ENCODE results near the gene HMGCLL1.

The HMGCLL1 gene

GRCh38 chr6:55511122-55511800, 67.7 kb downstream of the HMGCLL1 start:
- H3K4me2 ChIP-seq (ENCODE audit: low read depth, low read length, poor library complexity, severe bottlenecking), result no peak overlapping the region
- H2AFZ ChIP-seq (ENCODE audit: low read length), result no peak overlapping the region
- H4K20me1 ChIP-seq (ENCODE audit: insufficient read depth, low read length, poor library complexity, severe bottlenecking), result no peaks in the 10 kb centered on the region

GRCh38 chr6:55499591-55499990, 79.4 kb downstream of the HMGCLL1 start:
- Histone ChIP-seq H4K20me1 (ENCODE audit: insufficient read depth, low read length, poor library complexity, severe bottlenecking) (no peaks in the 10 kb centered on the region), H3K4me2 (ENCODE audit: low read depth, low read length, poor library complexity, severe bottlenecking) (no peak overlapping the region), H3K9me3 (ENCODE audit: insufficient read depth, low read depth, low read length) (no peaks in the 10 kb centered on the region), H3K27me3 (ENCODE audit: insufficient read depth, low read length, poor library complexity, severe bottlenecking) (no peaks in the 10 kb centered on the region), H2AFZ (ENCODE audit: low read length) (no peak overlapping the region), H3K9ac (ENCODE audit: low read depth, low read length, poor library complexity, severe bottlenecking) (no peak overlapping the region), H3K9me2 (replicated peaks; ENCODE audit: low read depth, low read length) (no peaks in the 10 kb centered on the region), H3K4me3 (ENCODE audit: low read length, poor library complexity, severe bottlenecking) (no peak overlapping the region), H3K79me2 (ENCODE audit: insufficient read depth, low read length) (no peaks in the 10 kb centered on the region), H3F3A (ENCODE audit: low read depth) (no peaks in the 10 kb centered on the region), H3K36me3 (ENCODE audit: insufficient read depth, low read length) (no peaks in the 10 kb centered on the region), H3K4me1 (ENCODE audit: insufficient read depth, low read length, poor library complexity, severe bottlenecking) (no peaks in the 10 kb centered on the region)
- TF ChIP-seq CTCF (conservative IDR thresholded peaks at IDR 0.05; ENCODE audit: low read length) (no peak), EZH2phosphoT487 (IDR thresholded peaks at IDR 0.05; ENCODE audit: borderline replicate concordance) (no peak)

More at GRCh38 chr6:55511122-55511800, 67.7 kb downstream of the HMGCLL1 start:
- H3K9me3 ChIP-seq (ENCODE audit: insufficient read depth, low read depth, low read length), result no peaks in the 10 kb centered on the region
- TF ChIP-seq EZH2phosphoT487 (IDR thresholded peaks at IDR 0.05; ENCODE audit: borderline replicate concordance) (no peak), CTCF (conservative IDR thresholded peaks at IDR 0.05; ENCODE audit: low read length) (no peak)
- H3K79me2 ChIP-seq (ENCODE audit: insufficient read depth, low read length), result no peaks in the 10 kb centered on the region
- H3K9me2 ChIP-seq (replicated peaks; ENCODE audit: low read depth, low read length), result no peaks in the 10 kb centered on the region
- peaks cover 4% of the 10 kb centered on the region for H3K27me3 ChIP-seq (ENCODE audit: insufficient read depth, low read length, poor library complexity, severe bottlenecking)
- H3K4me3 ChIP-seq (ENCODE audit: low read length, poor library complexity, severe bottlenecking), result no peak overlapping the region
- H3K36me3 ChIP-seq (ENCODE audit: insufficient read depth, low read length), result no peaks in the 10 kb centered on the region
- no peak overlapping the region for H3K9ac ChIP-seq (ENCODE audit: low read depth, low read length, poor library complexity, severe bottlenecking)
- H3K4me1 ChIP-seq (ENCODE audit: insufficient read depth, low read length, poor library complexity, severe bottlenecking), result no peaks in the 10 kb centered on the region
- no peaks in the 10 kb centered on the region for H3F3A ChIP-seq (ENCODE audit: low read depth)

- Histone ChIP-seq H3K9ac (ENCODE audit: low read depth, low read length, poor library complexity, severe bottlenecking) (no peak overlapping the region), H3K79me2 (ENCODE audit: insufficient read depth, low read length) (no peaks in the 10 kb centered on the region), H3K4me3 (ENCODE audit: low read length, poor library complexity, severe bottlenecking) (no peak overlapping the region), H3K36me3 (ENCODE audit: insufficient read depth, low read length) (no peaks in the 10 kb centered on the region), H3K9me2 (replicated peaks; ENCODE audit: low read depth, low read length) (no peaks in the 10 kb centered on the region), H3F3A (ENCODE audit: low read depth) (no peaks in the 10 kb centered on the region), H3K9me3 (ENCODE audit: insufficient read depth, low read depth, low read length) (no peaks in the 10 kb centered on the region), H3K27me3 (ENCODE audit: insufficient read depth, low read length, poor library complexity, severe bottlenecking) (no peaks in the 10 kb centered on the region), H3K4me1 (ENCODE audit: insufficient read depth, low read length, poor library complexity, severe bottlenecking) (no peaks in the 10 kb centered on the region), H3K4me2 (ENCODE audit: low read depth, low read length, poor library complexity, severe bottlenecking) (no peak overlapping the region), H4K20me1 (ENCODE audit: insufficient read depth, low read length, poor library complexity, severe bottlenecking) (no peaks in the 10 kb centered on the region), H2AFZ (ENCODE audit: low read length) (no peak overlapping the region)
- TF ChIP-seq CTCF (conservative IDR thresholded peaks at IDR 0.05; ENCODE audit: low read length), result no peak
- TF ChIP-seq EZH2phosphoT487 (IDR thresholded peaks at IDR 0.05; ENCODE audit: borderline replicate concordance), result no peak
Observed at GRCh38 chr6:55497694-55498093, 81.3 kb downstream of the HMGCLL1 start.

Measured in Loucy (cell line).